Right atrium auricular region (tissue), 2 donors: ENCODE data around the gene SYP. TPM values are rescaled to one million over a fixed set of nuclear protein-coding genes. Genes with fewer than 3 reads are reported as not detected.

Source experiments
- DNase-seq: peaks from one replicate; pipeline ENCODE4 v3.0.0-alpha.2; 2019; ENCODE audit warnings: low spot score
- H3K27ac ChIP-seq, 2 donors: fragments of 200-600 bp; sonication (generic); 1 replicate in 1 of 2; 2 replicates in 1 of 2; pipeline ENCODE4 v1.5.1; 2016 to 2019
- H3K27me3 ChIP-seq, 2 donors: fragments of 200-600 bp; sonication (generic); one replicate each; pipeline versions ENCODE4 v1.5.1 to v1.6.0; 2017 to 2019
- H3K36me3 ChIP-seq: fragments of 200-600 bp; sonication (generic); one replicate; pipeline ENCODE4 v1.5.1; 2016
- H3K4me1 ChIP-seq, 2 donors: fragments of 200-600 bp; sonication (generic); one replicate each; pipeline versions ENCODE4 v1.5.1 to v1.6.0; 2017 to 2019
- H3K4me3 ChIP-seq, 2 donors: fragments of 200-600 bp; sonication (generic); 1 replicate in 1 of 2; 2 replicates in 1 of 2; pipeline ENCODE4 v1.5.1; 2017 to 2019; ENCODE audit warnings: mild to moderate bottlenecking in 1 of 2, moderate library complexity in 1 of 2
- H3K9me3 ChIP-seq, 2 donors: fragments of 200-600 bp; sonication (generic); one replicate each; pipeline ENCODE4 v1.5.1; 2019
- CTCF ChIP-seq, 2 donors: fragments of 200-600 bp; sonication (generic); IDR thresholded peaks; one replicate each; pipeline ENCODE4 v1.5.1; 2019; ENCODE audit warnings: antibody characterized with exemption in 2 of 2
- total RNA-seq, 2 donors: library from RNA; depleted of rRNA; stranded (reverse); fragments of >200 nt; gene quantifications; one replicate each; pipeline ENCODE4 v1.1.0, GENCODE V29; 2016

Gene SYP
- total RNA-seq, 2 donors from 2014 or later, result 2.8 to 3.5 TPM

- H3K36me3 ChIP-seq, result no peaks in the 10 kb centered on the region
- no peak overlapping the region for H3K27ac ChIP-seq
- no peak for DNase-seq
- H3K4me3 ChIP-seq, result no peak overlapping the region
- H3K27me3 ChIP-seq, result no peaks in the 10 kb centered on the region
- H3K9me3 ChIP-seq, result no peaks in the 10 kb centered on the region
- no peak for TF ChIP-seq CTCF (IDR thresholded peaks at IDR 0.05)
- H3K4me1 ChIP-seq, result peaks cover 0 to 11% of the 10 kb centered on the region in 2 donors
These were observed 11.4 kb downstream of the SYP start for GRCh38 chrX:49188468-49189076.

GRCh38 chrX:49187526-49187925 lies 12.5 kb downstream of the SYP start:
- H3K36me3 ChIP-seq, result no peaks in the 10 kb centered on the region
- no peaks in the 10 kb centered on the region for H3K9me3 ChIP-seq
- H3K4me1 ChIP-seq, result peaks cover 0 to 11% of the 10 kb centered on the region in 2 donors
- TF ChIP-seq CTCF (IDR thresholded peaks at IDR 0.05), result no peak
- H3K4me3 ChIP-seq, result no peak overlapping the region
- H3K27ac ChIP-seq, result peak overlapping the region; percentile 31 to 77
- DNase-seq, result no peak
- no peaks in the 10 kb centered on the region for H3K27me3 ChIP-seq

- Histone ChIP-seq H3K9me3 (no peaks in the 10 kb centered on the region), H3K4me1 (peaks cover 0 to 11% of the 10 kb centered on the region in 2 donors), H3K27me3 (no peaks in the 10 kb centered on the region), H3K36me3 (no peaks in the 10 kb centered on the region), H3K27ac (peak overlapping the region; percentile 31 to 77), H3K4me3 (no peak overlapping the region)
- no peak for DNase-seq
- TF ChIP-seq CTCF (IDR thresholded peaks at IDR 0.05), result no peak
These were observed 13.0 kb downstream of the SYP start for GRCh38 chrX:49187028-49187394.

GRCh38 chrX:49186125-49187027 lies 13.6 kb downstream of the SYP start, which contains the start of gene PRICKLE3:
Gene PRICKLE3 (minus strand): TSS chrX:49186373. CDS start chrX:49186297, 76 bp downstream.
- peak; percentile 83 for DNase-seq
- H3K27me3 ChIP-seq, result no peaks in the 10 kb centered on the region
- peak within 1 kb of the TSS; percentile 77 to 81 for H3K27ac ChIP-seq
- H3K4me3 ChIP-seq, result peak within 1 kb of the TSS; percentile 40 to 54
- peak; percentile 34 to 63 for TF ChIP-seq CTCF (IDR thresholded peaks at IDR 0.05)
- no peaks in the 10 kb centered on the region for H3K9me3 ChIP-seq
- no peaks in the 10 kb centered on the region for H3K36me3 ChIP-seq
- peaks cover 0 to 11% of the 10 kb centered on the region in 2 donors for H3K4me1 ChIP-seq

- DNase-seq, result peak; percentile 94
- no peak for TF ChIP-seq CTCF (IDR thresholded peaks at IDR 0.05)
- H3K9me3 ChIP-seq, result no peaks in the 10 kb centered on the region
- H3K36me3 ChIP-seq, result no peaks in the 10 kb centered on the region
- peaks cover 0 to 11% of the 10 kb centered on the region in 2 donors for H3K4me1 ChIP-seq
- no peaks in the 10 kb centered on the region for H3K27me3 ChIP-seq
- H3K4me3 ChIP-seq, result peak overlapping the region; percentile 31 to 54
- peak overlapping the region; percentile 77 to 81 for H3K27ac ChIP-seq
These were observed 15.4 kb downstream of the SYP start for GRCh38 chrX:49184294-49185281.
